Transverse colon (tissue), 4 donors: ENCODE data around the gene ATMIN. TPM values are rescaled to one million over a fixed set of nuclear protein-coding genes. Genes with fewer than 3 reads are reported as not detected.
A peak's percentile ranks its signal among the peaks of the same experiment; 100 is the strongest.

Experiments
- DNase-seq: peaks from one replicate; pipeline ENCODE4 v3.0.0-alpha.2; 2019
- H3K27ac ChIP-seq, 4 donors: fragments of 200-600 bp; sonication (generic); 2 replicates each; pipeline ENCODE4 v1.5.1; 2016 to 2018; ENCODE audit warnings: inconsistent platforms in 4 of 4
- H3K27me3 ChIP-seq: fragments of 200-600 bp; sonication (generic); 2 replicates; pipeline ENCODE4 v1.5.1; 2017; ENCODE audit warnings: inconsistent platforms
- H3K36me3 ChIP-seq, 4 donors: fragments of 200-600 bp; sonication (generic); 2 replicates each; pipeline ENCODE4 v1.5.1; 2017 to 2019; ENCODE audit warnings: inconsistent platforms in 4 of 4
- H3K4me1 ChIP-seq, 4 donors: fragments of 200-600 bp; sonication (generic); 2 replicates each; pipeline ENCODE4 v1.5.1; 2017 to 2020; ENCODE audit warnings: inconsistent platforms in 4 of 4
- H3K4me3 ChIP-seq, 4 donors: fragments of 200-600 bp; sonication (generic); 1 replicate in 1 of 4; 2 replicates in 3 of 4; pipeline versions ENCODE4 v1.5.1 to v1.6.1; 2017 to 2019; ENCODE audit warnings: inconsistent platforms in 4 of 4
- H3K9me3 ChIP-seq, 2 donors: fragments of 200-600 bp; sonication (generic); 2 replicates each; pipeline ENCODE4 v1.5.1; 2017 to 2019; ENCODE audit warnings: inconsistent platforms in 2 of 2
- EP300 ChIP-seq: sonication (generic); formaldehyde crosslinking; IDR thresholded peaks from one replicate; pipeline ENCODE4 v1.6.1; 2017; ENCODE audit warnings: antibody characterized with exemption, low read depth
- POLR2A ChIP-seq: fragments of 450-650 bp; IDR thresholded peaks from one replicate; pipeline ENCODE4 v1.6.1; 2016; ENCODE audit warnings: antibody characterized with exemption, mild to moderate bottlenecking, moderate library complexity
- POLR2AphosphoS5 ChIP-seq, 3 donors: sonication (generic); formaldehyde crosslinking; IDR thresholded peaks; one replicate each; pipeline ENCODE4 v1.6.1; 2016; ENCODE audit warnings: antibody characterized with exemption in 3 of 3
- WGBS, 2 donors: methylation state at CpG; one replicate each; pipeline ENCODE4 v1.1.5; 2018; ENCODE audit warnings: low coverage in 1 of 2; 5-methylcytosine and 5-hydroxymethylcytosine counted together
- in situ Hi-C, 4 donors: fragments of 200-750 bp; cut with MboI; loops; one replicate each; pipeline versions ENCODE4 v1.15.0 to v1.15.1; 2017; ENCODE audit warnings: low sequenced_read_pairs in 3 of 4, low pct_ligation_motif_present in 1 of 4, low pct_unique_long_range_greater_than_20kb in 1 of 4
- intact Hi-C: fragments of 100-400 bp; cut with DNase I; formaldehyde crosslinking; loops from one replicate; pipeline ENCODE4 v1.15.1; 2023; ENCODE audit warnings: low total_unique reads
- total RNA-seq, 4 donors: library from RNA; depleted of rRNA; stranded (reverse); fragments of >200 nt; gene quantifications; one replicate each; pipeline ENCODE4 v1.1.0, GENCODE V29; 2016
- TF ChIP-seq, protein P1 (sequence below), 5 experiments: fragments of 200-600 bp in 3 of 5; fragments of 450-650 bp in 2 of 5; sonication (generic) in 3 of 5; IDR thresholded peaks; 1 replicate in 2 of 5; 2 replicates in 3 of 5; pipeline ENCODE4 v1.5.1; 2016 to 2017; ENCODE audit warnings: antibody characterized with exemption in 5 of 5, inconsistent platforms in 3 of 5, mild to moderate bottlenecking in 2 of 5, moderate library complexity in 1 of 5

The ATMIN gene
- total RNA-seq, 4 donors from 2014 or later = 24.7 to 86.0 (median 35.5) TPM

DNA sequence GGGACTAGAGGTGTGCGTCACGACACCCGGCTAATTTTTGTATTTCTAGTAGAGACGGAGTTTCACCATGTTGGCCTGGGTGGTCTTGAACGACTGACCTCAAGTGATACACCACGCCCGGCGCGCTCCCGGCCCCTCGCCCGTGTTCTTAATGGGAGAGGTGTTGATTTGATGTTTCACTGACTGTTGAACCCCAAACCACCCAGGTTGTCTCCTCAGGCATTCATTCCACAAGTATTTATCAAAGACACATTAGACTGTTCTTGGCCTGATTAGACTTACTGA, 27.2 kb upstream of the ATMIN start:
- in situ Hi-C loops (loop anchor here in 1 of 4 donors (25.0 kb wide), 1 partner anchor 304 kb away; the partner anchor contains the start of gene GAN), intact Hi-C loops (loop anchor here (10.0 kb wide), 2 partner anchors 86 to 1244 kb away; partner anchors contain the start of gene GCSH)
- no peaks in the 10 kb centered on the region for H3K36me3 ChIP-seq
- no peaks in the 10 kb centered on the region for H3K9me3 ChIP-seq
- no peak for DNase-seq
- H3K4me3 ChIP-seq = peak overlapping the region in 3 of 4 donors; percentile 76 to 95 (median 93)
- 76 to 95% methylated on average over 8 to 12 of the region's 12 CpGs for WGBS, 2 donors
- TF ChIP-seq EP300 = no peak
- TF ChIP-seq, protein P1, sequence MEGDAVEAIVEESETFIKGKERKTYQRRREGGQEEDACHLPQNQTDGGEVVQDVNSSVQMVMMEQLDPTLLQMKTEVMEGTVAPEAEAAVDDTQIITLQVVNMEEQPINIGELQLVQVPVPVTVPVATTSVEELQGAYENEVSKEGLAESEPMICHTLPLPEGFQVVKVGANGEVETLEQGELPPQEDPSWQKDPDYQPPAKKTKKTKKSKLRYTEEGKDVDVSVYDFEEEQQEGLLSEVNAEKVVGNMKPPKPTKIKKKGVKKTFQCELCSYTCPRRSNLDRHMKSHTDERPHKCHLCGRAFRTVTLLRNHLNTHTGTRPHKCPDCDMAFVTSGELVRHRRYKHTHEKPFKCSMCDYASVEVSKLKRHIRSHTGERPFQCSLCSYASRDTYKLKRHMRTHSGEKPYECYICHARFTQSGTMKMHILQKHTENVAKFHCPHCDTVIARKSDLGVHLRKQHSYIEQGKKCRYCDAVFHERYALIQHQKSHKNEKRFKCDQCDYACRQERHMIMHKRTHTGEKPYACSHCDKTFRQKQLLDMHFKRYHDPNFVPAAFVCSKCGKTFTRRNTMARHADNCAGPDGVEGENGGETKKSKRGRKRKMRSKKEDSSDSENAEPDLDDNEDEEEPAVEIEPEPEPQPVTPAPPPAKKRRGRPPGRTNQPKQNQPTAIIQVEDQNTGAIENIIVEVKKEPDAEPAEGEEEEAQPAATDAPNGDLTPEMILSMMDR (IDR thresholded peaks at IDR 0.05) = no peak
- no peak for TF ChIP-seq POLR2A
- TF ChIP-seq POLR2AphosphoS5 (IDR thresholded peaks at IDR 0.05) = no peak
- no peaks in the 10 kb centered on the region for H3K27me3 ChIP-seq
- H3K27ac ChIP-seq = peak overlapping the region; percentile 96 to 100 (median 98)
- peaks cover 4 to 29% (median 21%) of the 10 kb centered on the region in 4 donors for H3K4me1 ChIP-seq

DNA sequence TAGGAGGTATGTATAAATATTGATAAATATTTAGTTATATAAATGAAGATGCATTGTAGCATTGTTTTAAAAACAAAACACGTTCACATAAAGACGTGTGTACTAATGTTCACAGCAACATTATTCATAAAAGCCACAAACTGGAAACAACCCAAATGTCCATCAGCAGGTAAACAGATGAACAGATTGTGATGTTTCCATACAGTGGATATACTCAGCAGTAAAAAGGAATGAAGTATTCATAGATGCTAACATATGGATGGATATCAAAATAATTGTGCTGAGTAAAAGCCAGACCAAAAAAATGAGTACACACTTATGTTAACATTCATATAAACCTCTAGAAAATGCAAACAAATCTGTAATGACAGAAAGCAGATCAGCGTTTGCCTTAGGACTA, 22.7 kb upstream of the ATMIN start:
- in situ Hi-C loops = loop anchor here in 1 of 4 donors (25.0 kb wide), 1 partner anchor 299 kb away; the partner anchor contains the start of gene GAN
- Histone ChIP-seq H3K27me3 (no peaks in the 10 kb centered on the region), H3K4me1 (peaks cover 0 to 5% (median 3%) of the 10 kb centered on the region in 4 donors), H3K36me3 (no peaks in the 10 kb centered on the region), H3K27ac (no peak overlapping the region), H3K4me3 (no peak overlapping the region), H3K9me3 (no peaks in the 10 kb centered on the region)
- intact Hi-C loops = no loop called here
- 90 to 97% methylated on average over 2 to 3 of the region's 3 CpGs for WGBS, 2 donors
- TF ChIP-seq POLR2A = no peak
- TF ChIP-seq POLR2AphosphoS5 (IDR thresholded peaks at IDR 0.05) = no peak
- TF ChIP-seq, protein P1 (IDR thresholded peaks at IDR 0.05) = no peak
- no peak for TF ChIP-seq EP300
- DNase-seq = no peak

DNA sequence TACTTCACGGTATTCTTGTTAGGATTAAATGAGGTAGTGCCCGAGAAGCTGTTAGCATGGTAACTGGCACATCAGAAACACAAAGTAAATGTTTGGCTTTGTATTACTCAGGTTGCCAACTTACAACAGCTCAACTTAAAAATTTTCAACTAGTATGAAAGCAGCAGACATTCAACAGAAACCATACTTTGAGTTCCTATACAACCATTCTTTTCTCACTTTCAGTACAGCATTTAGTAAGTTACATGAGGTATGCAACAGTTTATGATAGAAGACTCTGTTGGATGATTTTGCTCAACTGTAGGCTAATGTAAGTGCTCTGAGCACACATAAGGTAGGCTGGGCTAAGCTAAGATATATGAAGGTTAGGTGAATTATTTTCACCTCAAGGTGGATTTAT, 21.0 kb upstream of the ATMIN start:
- TF ChIP-seq POLR2A (no peak), POLR2AphosphoS5 (IDR thresholded peaks at IDR 0.05) (no peak), EP300 (no peak)
- TF ChIP-seq, protein P1 (IDR thresholded peaks at IDR 0.05) = no peak
- intact Hi-C loops = no loop called here
- no peaks in the 10 kb centered on the region for H3K4me1 ChIP-seq
- in situ Hi-C loops = loop anchor here in 1 of 4 donors (25.0 kb wide), 1 partner anchor 298 kb away; the partner anchor contains the start of gene GAN
- H3K36me3 ChIP-seq = no peaks in the 10 kb centered on the region
- no peaks in the 10 kb centered on the region for H3K9me3 ChIP-seq
- H3K27ac ChIP-seq = no peak overlapping the region
- 88% methylated on average over 2 of the region's 2 CpGs; no CpG with 5 or more reads in 1 of the 2 donors for WGBS, 2 donors
- H3K27me3 ChIP-seq = no peaks in the 10 kb centered on the region
- DNase-seq = no peak
- H3K4me3 ChIP-seq = no peak overlapping the region

DNA sequence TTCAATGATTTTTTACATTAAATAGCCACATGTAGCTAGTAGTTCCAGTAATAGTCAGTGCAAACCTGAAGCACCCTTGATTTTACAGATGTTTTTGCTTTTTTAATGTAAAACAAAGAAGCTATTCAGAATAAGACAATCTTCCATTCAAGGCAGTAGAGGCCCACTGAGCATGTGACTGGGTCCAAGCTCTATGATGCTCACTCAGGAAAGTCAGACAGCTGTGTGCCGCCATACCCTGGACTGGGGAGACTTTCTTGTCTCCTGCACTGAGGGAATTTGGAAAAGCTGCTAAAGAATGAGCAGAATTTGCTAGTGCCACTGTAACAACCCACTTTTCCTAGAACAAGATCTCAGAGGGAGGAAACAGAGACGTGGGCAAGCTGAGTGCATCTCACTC, 17.1 kb upstream of the ATMIN start:
- H3K36me3 ChIP-seq = peaks cover 0 to 13% (median 2%) of the 10 kb centered on the region in 4 donors
- no peak overlapping the region for H3K4me3 ChIP-seq
- WGBS, 2 donors = 91 to 100% methylated on average over 2 of the region's 2 CpGs
- no peaks in the 10 kb centered on the region for H3K4me1 ChIP-seq
- H3K9me3 ChIP-seq = no peaks in the 10 kb centered on the region
- DNase-seq = no peak
- no peak overlapping the region for H3K27ac ChIP-seq
- in situ Hi-C loops (loop anchor here in 1 of 4 donors (25.0 kb wide), 1 partner anchor 294 kb away; the partner anchor contains the start of gene GAN), intact Hi-C loops (no loop called here)
- H3K27me3 ChIP-seq = no peaks in the 10 kb centered on the region
- TF ChIP-seq EP300 (no peak), POLR2A (no peak), POLR2AphosphoS5 (IDR thresholded peaks at IDR 0.05) (no peak)
- TF ChIP-seq, protein P1 (IDR thresholded peaks at IDR 0.05) = no peak
